ENCODE results near the gene GOLGA6C.
"Not testable (repeated sequence)": the region's sequence is repeated elsewhere in the genome, so short reads cannot be mapped to it uniquely, and the experiment has no call there.

Gene GOLGA6C

DNA sequence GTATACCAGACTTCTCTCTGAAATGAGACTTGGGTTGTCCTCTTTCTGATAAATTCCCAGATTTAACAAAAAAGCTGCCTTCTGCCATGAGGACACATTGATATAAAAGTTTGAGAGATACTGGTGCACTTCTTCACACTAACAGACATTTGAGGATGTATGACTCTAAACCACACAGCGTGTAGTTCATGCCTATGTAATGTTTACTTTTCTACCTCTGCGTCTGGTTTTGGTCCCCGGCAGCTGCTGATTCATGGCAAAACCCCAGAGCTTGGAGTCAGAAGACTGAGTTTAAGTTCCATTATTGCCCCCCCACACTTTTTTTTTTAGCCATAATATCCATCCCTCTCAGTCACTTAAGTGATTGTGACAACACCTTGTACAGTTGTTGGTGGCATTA, 1.7 kb downstream of the GOLGA6C start:
- not testable (repeated sequence) for DNase-seq

DNA sequence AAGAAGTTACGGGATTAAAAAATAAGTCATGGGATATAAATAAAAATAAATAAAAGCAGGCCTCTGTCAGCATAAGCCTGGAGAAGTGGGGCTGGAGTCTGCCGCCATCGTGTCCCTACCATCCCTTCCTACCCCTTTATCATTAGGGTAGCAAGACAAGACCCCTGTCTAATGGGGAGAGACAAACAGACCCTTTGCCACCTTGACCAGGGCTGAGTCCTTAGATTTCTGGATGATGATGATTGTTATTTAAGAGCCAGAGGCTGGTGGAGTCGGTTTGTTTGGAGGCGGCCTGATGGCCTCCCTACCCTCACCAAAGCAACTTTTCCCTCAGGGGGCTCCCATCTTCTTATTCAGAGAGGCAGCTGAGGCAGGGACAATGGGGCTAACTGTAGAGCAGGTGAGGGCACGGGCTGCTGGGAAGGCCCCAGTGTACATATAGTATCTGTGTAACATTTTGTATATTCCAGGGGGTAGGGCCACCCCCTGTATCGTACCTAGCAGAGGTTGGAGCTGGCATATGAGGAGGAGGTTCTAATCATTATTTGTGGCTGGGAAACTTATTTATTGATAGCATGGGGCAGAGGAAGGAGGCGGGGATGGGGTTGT, 15.7 kb downstream of the GOLGA6C start:
- DNase-seq, result not testable (repeated sequence)

- DNase-seq, result not testable (repeated sequence)
Measured at GRCh38 chr15:75274509-75275107, 16.5 kb downstream of the GOLGA6C start.

DNA sequence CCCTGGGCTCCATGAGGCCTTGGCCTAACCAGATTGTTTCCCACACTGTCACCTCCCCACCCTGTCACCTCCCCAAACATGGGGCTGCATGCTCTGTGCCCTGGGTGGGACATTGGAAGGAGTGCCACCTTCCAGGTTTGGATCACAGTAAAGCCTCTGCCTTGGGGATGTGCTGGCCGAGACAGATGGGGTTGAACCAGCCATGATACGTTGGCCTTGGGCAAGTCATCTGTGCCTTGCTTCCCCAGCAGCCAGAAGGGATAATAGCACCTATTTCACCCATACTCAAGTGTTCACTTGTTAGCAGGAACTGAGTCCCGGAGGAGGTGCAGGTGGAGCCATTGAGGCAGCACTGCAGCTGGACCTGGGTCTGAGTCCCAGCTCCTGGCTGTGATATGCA, 17.5 kb downstream of the GOLGA6C start:
- not testable (repeated sequence) for DNase-seq

- DNase-seq, result not testable (repeated sequence)
Measured at GRCh38 chr15:75278497-75278896, 20.4 kb downstream of the GOLGA6C start.

- not testable (repeated sequence) for DNase-seq
Measured at GRCh38 chr15:75282572-75282971, 24.4 kb downstream of the GOLGA6C start, which contains the start of gene GOLGA6D. GOLGA6D (plus strand) TSS chr15:75282835; CDS start chr15:75282876, 41 bp downstream.

DNA sequence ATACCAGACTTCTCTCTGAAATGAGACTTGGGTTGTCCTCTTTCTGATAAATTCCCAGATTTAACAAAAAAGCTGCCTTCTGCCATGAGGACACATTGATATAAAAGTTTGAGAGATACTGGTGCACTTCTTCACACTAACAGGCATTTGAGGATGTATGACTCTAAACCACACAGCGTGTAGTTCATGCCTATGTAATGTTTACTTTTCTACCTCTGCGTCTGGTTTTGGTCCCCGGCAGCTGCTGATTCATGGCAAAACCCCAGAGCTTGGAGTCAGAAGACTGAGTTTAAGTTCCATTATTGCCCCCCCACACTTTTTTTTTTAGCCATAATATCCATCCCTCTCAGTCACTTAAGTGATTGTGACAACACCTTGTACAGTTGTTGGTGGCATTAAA, 26.0 kb downstream of the GOLGA6C start:
- DNase-seq, result not testable (repeated sequence)

- DNase-seq, result not testable (repeated sequence)
Measured at GRCh38 chr15:75293660-75294059, 35.5 kb downstream of the GOLGA6C start.

DNA sequence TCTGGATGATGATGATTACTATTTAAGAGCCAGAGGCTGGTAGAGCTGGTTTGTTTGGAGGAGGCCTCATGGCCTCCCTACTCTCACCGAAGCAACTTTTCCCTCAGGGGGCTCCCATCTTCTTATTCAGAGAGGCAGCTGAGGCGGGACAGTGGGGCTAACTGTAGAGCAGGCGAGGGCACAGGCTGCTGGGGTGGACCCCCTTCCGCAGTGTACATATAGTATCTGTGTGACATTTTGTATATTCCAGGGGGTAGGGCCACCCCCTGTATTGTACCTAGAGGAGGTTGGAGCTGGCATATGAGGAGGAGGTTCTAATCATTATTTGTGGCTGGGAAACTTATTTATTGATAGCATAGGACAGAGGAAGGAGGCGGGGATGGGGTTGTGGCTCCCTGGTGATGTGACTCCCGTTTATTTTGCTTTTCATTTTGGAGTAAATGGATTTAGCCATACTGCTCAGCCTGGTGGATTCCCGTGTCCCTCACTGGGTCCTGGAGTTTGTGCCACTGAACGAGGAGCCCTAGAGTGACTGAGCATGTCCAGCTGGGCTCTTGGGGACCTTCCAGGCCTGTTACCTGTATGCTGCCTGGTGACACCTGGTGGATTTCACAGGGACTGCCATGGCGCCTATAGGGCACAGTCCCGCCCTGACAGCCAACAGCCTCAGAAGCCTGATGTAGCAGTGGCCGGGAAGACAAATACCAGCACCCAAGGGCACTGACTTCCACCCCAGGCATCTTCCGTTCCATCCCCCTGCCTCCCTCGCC, 40.6 kb downstream of the GOLGA6C start:
- not testable (repeated sequence) for DNase-seq

DNA sequence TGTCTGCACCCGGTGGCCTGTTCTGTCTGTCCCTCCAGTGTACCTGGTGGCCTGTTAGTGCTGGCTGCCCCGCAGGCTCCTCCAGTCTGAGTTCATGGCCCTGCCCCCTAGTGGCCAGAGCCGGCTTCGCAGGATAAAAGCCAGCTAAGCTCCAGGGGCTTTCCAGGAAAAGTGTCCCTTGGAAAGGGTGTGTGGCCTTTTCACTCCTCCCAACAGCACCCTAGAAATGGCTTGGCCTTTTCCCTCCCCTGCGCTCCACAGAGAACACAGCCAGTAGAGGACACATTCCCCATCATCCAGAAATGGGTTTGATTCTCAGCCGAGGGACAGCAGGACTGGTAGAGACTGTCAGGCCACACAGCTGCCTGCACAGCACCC, 41.2 kb downstream of the GOLGA6C start:
- DNase-seq, result not testable (repeated sequence)

DNA sequence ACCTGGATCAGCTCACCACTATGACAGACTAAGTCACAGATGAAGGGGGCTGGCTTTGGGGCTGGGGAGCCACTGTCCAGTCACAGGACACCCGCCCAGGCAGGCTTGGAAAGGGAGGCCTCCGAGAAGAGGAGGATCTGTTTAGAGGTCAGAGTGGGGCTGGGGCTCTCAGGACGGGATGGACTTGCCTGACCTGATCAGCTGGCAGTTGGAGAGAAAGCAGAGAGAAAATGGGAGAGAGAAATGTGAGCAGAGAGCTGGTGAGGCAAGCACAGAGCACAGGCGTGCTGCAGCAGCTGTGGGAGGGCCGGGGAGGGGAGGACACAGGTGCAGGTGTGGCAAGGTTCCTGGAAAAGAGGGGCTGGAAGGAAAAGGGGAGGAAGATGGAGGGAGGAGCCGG, 41.9 kb downstream of the GOLGA6C start:
- DNase-seq, result not testable (repeated sequence)

GRCh38 chr15:75302318-75302717, 44.2 kb downstream of the GOLGA6C start:
- no peak for DNase-seq

DNA sequence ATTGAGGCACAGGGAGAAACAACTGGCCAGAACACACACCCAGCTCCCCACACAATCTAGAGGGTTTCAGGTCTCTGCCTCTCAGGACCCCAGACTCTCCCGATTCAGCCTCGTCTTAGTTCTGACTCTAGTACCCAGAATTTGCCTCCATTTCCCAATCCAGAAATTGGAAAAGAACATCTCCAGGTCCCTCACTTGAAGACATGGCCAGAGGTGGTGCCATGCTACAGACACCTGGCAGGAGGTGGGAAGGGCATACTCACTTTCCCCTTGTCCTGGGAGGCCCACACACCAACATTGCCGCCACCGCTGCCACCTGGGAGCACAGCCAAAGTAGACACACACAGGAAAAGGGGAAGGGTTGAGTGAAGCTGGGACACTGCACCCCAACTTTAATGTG, 44.6 kb downstream of the GOLGA6C start:
- DNase-seq, result not testable (repeated sequence)

- no peak for DNase-seq
Measured at GRCh38 chr15:75306188-75306587, 48.1 kb downstream of the GOLGA6C start.

- DNase-seq, result peak; percentile 52
Measured at GRCh38 chr15:75307778-75308390, 49.8 kb downstream of the GOLGA6C start.

DNA sequence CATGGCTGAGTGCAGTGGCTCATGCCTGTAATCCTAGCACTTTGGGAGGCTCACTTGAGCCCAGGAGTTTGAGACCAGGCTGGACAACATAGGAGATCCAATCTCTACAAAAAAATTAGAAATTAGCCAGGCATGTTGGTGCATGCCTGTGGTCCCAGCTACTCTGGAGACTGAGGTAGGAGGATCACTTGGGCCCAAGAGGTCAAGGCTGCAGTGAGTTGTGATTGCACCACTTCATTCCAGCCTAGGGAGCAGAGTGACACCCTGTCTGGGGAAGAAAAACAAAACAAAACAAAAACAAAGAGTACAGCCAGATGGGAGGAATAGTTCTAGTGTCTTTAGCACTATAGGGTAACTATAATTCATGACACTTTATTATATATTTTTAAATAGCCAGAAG, 51.6 kb downstream of the GOLGA6C start:
- DNase-seq, result no peak

DNA sequence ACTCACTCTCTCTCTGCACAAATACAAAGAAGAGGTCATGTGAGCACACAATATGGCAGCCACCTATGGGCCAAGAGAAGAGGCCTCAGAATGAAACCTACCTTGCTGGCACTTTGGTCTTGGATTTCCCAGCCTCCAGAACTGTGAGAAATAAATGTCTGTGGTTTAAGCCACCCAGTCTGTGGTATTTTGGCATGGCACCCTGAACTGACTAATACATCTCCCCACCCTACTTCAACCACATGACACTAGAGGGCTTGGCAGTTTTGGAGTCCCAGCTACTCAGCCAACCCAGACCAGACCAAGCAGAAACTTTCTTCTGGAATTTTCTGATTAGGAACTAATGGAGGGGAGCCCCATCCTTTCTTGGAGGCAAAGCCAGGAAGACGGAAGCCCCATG, 54.4 kb downstream of the GOLGA6C start:
- DNase-seq, result not testable (repeated sequence)

DNA sequence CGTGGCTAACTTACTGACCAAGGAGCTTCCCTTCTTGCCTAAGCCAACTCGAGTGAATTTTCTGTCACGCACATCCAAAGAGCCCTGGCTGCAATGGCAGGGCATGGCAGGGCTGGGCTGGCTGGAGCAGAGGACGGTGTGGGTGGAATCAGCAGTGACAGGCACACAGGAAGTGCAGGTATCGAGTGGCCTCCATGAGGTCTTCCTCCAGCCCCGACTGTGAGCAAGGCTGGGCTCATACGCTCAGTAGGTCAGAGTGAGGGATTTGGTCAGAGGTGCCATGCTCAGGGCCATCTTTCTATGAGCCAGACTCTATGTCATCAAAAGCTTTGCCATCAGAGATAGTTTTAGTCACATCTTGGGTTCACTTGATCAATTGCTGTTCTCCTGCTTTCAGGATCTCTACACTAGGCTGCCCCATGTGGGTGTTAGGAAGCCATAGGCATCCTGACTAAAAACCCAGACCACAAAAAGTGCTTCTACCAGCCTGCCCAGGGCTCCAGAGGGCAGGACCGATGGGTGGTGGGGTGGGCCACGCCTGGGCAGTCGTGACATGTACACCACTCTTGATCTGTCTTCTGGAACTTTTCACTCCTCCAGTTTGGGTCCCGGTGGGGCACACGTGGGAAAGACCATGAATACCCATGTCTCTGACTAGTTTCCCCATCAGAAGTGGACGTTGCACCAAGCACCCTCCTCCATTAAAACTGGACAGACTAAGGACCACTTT, 55.1 kb downstream of the GOLGA6C start:
- no peak for DNase-seq

DNA sequence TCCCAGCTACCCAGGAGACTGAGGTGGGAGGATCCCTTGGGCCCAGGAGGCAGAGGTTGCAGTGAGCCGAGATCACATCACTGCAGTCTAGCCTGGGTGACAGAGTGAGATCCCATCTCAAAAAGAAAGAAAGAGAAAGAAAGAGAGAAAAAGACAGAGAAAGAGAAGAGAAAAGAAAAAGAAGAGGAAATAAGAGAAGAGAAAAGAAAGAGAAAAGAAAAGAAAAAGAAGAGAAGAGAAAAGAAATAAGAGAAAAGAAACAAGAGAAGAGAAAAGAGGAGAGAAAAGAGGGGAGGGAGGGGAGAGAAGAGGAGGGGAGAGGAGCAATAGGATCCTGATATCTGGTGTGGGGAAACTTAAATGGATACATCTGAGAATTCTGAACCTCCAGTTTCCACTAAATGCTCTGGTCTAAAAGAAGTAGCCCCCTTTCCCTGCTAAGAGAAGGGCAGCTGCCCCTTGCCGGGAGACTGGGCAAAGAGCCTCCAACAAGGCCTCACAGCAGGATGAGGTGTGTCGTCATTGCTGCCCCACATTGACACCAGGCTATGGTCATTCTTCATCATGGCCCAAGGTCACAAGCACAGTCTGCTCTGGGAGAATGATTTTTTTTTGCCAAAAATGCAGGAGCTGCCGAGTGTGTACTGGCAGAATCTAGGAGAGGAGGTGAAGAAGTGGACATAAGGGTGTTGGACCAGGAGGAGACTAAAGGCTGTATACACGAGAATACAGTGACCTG, 56.6 kb downstream of the GOLGA6C start:
- no peak for DNase-seq

DNA sequence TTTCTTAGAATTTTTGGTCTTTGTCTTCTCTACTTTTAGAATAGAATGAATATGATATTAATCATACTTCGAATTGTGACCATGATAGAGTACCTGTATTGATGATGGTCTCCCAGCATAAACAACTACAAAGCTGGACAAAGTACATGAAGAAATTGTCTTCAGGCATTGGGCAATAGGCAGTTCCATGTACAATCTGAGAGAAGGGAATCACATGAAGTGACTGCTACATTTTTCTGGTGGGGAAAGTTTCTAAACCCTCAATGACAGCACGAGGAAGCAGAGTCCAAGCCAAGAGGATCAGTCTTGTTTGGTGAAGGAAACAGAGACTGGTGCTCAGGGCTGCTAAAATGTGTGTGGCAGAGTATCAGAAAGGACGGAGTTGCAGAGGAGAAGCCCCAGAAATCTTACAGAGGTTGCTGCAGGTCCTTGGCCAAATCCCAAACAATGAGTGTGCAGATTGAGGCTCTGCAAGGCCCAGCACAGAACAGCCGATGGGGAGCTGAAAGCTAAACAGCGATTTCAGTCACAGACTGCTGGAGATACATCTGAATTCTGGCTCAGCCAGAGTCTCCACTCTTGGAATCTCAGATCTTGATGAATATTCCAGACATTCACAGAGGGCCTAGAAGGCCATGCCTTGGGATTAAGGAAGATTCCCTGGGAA, 61.2 kb downstream of the GOLGA6C start:
- DNase-seq, result not testable (repeated sequence)
